Neural cell (in vitro differentiated cells): ENCODE results near the gene TCP11L1. TPM values are rescaled to one million over a fixed set of nuclear protein-coding genes. Genes with fewer than 3 reads are reported as not detected.

Experiments used
- H2AFZ ChIP-seq: fragments of 200-600, 300-800 bp; sonication (generic), shearing (Covaris generic); 2 replicates; pipeline ENCODE4 v1.6.0; 2014; ENCODE audit warnings: low read depth, mild to moderate bottlenecking, antibody characterized with exemption, low read length, moderate library complexity
- H3F3A ChIP-seq: fragments of 200-600 bp; shearing (Covaris generic); 2 replicates; pipeline ENCODE4 v1.6.1; 2016; ENCODE audit warnings: mild to moderate bottlenecking, moderate library complexity, mixed read lengths, antibody characterized with exemption, low read length; ENCODE audit not compliant: insufficient read depth, poor library complexity, severe bottlenecking
- H3K27ac ChIP-seq: fragments of 200-600, 300-800 bp; sonication (generic), shearing (Covaris generic); 2 replicates; pipeline ENCODE4 v1.5.1; 2014; ENCODE audit warnings: mild to moderate bottlenecking, low read length, moderate library complexity
- H3K27me3 ChIP-seq: fragments of 300-800, 200-600 bp; sonication (generic), shearing (Covaris generic); 2 replicates; pipeline ENCODE4 v1.6.0; 2014; ENCODE audit warnings: mild to moderate bottlenecking, low read depth, low read length, moderate library complexity; ENCODE audit not compliant: insufficient read depth
- H3K36me3 ChIP-seq: fragments of 300-800, 200-600 bp; sonication (generic), shearing (Covaris generic); 2 replicates; pipeline ENCODE4 v1.5.1; 2014; ENCODE audit warnings: mild to moderate bottlenecking, antibody characterized with exemption, low read length, moderate library complexity; ENCODE audit not compliant: insufficient read depth
- H3K4me2 ChIP-seq: fragments of 300-800, 200-600 bp; sonication (generic), shearing (Covaris generic); 2 replicates; pipeline ENCODE4 v1.6.0; 2014; ENCODE audit warnings: mild to moderate bottlenecking, low read length
- H3K4me3 ChIP-seq: fragments of 300-800, 200-600 bp; sonication (generic), shearing (Covaris generic); 2 replicates; pipeline ENCODE4 v1.5.1; 2014; ENCODE audit warnings: mild to moderate bottlenecking, low read length, moderate library complexity
- H3K79me2 ChIP-seq: fragments of 200-600 bp; shearing (Covaris generic); replicated peaks from 2 replicates; pipeline ENCODE4 v1.6.0; 2014; ENCODE audit warnings: mild to moderate bottlenecking, low read length, moderate library complexity; ENCODE audit not compliant: insufficient read depth
- H3K9ac ChIP-seq: fragments of 300-800, 200-600 bp; sonication (generic), shearing (Covaris generic); 2 replicates; pipeline ENCODE4 v1.6.1; 2016; ENCODE audit warnings: mild to moderate bottlenecking, low read length, mixed read lengths
- H3K9me2 ChIP-seq: fragments of 200-600 bp; shearing (Covaris generic); 2 replicates; pipeline ENCODE4 v1.6.1; 2016; ENCODE audit warnings: mild to moderate bottlenecking, low read length, mixed read lengths; ENCODE audit not compliant: insufficient read depth
- H3K9me3 ChIP-seq: fragments of 200-600, 300-800 bp; sonication (generic), shearing (Covaris generic); 2 replicates; pipeline ENCODE4 v1.6.1; 2016; ENCODE audit warnings: mild to moderate bottlenecking, mixed run types, low read length, moderate library complexity, mixed read lengths
- H4K20me1 ChIP-seq: fragments of 200-600 bp; shearing (Covaris generic); 2 replicates; pipeline ENCODE4 v1.6.1; 2016; ENCODE audit warnings: mild to moderate bottlenecking, mixed run types; ENCODE audit not compliant: insufficient read depth
- CTCF ChIP-seq: fragments of 450-650 bp; IDR thresholded peaks from 2 replicates; pipeline ENCODE4 v1.5.1; 2014; ENCODE audit warnings: antibody characterized with exemption, mild to moderate bottlenecking, moderate library complexity; ENCODE audit not compliant: poor library complexity, severe bottlenecking
- EP300 ChIP-seq: fragments of 450-650 bp; conservative IDR thresholded peaks from 2 replicates; pipeline ENCODE4 v1.6.1; 2014; ENCODE audit warnings: antibody characterized with exemption, mild to moderate bottlenecking, moderate library complexity; ENCODE audit not compliant: poor library complexity, severe bottlenecking
- EZH2 ChIP-seq: fragments of 200-600, 300-800 bp; shearing (Covaris generic), sonication (generic); IDR thresholded peaks from 2 replicates; pipeline ENCODE4 v1.6.1; 2014; ENCODE audit warnings: antibody characterized with exemption, low read length, borderline replicate concordance, mild to moderate bottlenecking; ENCODE audit not compliant: insufficient read depth, poor library complexity, severe bottlenecking
- MXI1 ChIP-seq: fragments of 450-650 bp; conservative IDR thresholded peaks from 2 replicates; pipeline ENCODE4 v1.6.1; 2014; ENCODE audit warnings: antibody characterized with exemption, mild to moderate bottlenecking; ENCODE audit not compliant: poor library complexity, severe bottlenecking
- POLR2AphosphoS5 ChIP-seq: IDR thresholded peaks from 2 replicates; pipeline ENCODE4 v1.6.1; 2012
- RAD21 ChIP-seq: fragments of 450-650 bp; conservative IDR thresholded peaks from 2 replicates; pipeline ENCODE4 v1.6.1; 2014; ENCODE audit warnings: antibody characterized with exemption, mild to moderate bottlenecking, moderate library complexity
- REST ChIP-seq: IDR thresholded peaks from 2 replicates; pipeline ENCODE4 v1.6.1; 2012; ENCODE audit warnings: borderline replicate concordance
- SMC3 ChIP-seq: fragments of 450-650 bp; conservative IDR thresholded peaks from 2 replicates; pipeline ENCODE4 v1.6.1; 2014; ENCODE audit warnings: antibody characterized with exemption, mild to moderate bottlenecking, moderate library complexity; ENCODE audit not compliant: poor library complexity
- TAF1 ChIP-seq: IDR thresholded peaks from 2 replicates; pipeline ENCODE4 v1.6.1; 2012; ENCODE audit warnings: low read depth
- polyA plus RNA-seq: library from polyadenylated mRNA; depleted of rRNA; stranded (reverse); fragments of >200 nt; gene quantifications from 2 replicates; pipeline ENCODE4 v1.2.3, GENCODE V29; 2014

The TCP11L1 gene
- polyA plus RNA-seq, 1 donor from 2014 or later: 12.5 TPM

GRCh38 chr11:32991427-32991826, 47.9 kb upstream of the TCP11L1 start:
- Histone ChIP-seq H3K36me3 (no peaks in the 10 kb centered on the region), H3K9me2 (no peaks in the 10 kb centered on the region), H3K4me2 (no peak overlapping the region), H2AFZ (no peak overlapping the region), H3K4me3 (no peak overlapping the region), H3K27ac (no peak overlapping the region), H3K9ac (no peak overlapping the region), H3K9me3 (no peaks in the 10 kb centered on the region), H4K20me1 (no peaks in the 10 kb centered on the region), H3K79me2 (no peaks in the 10 kb centered on the region), H3K27me3 (no peaks in the 10 kb centered on the region), H3F3A (no peaks in the 10 kb centered on the region)
- TF ChIP-seq REST (no peak), EZH2 (no peak), CTCF (no peak), POLR2AphosphoS5 (no peak), EP300 (no peak)

GRCh38 chr11:32991898-32992297, 47.5 kb upstream of the TCP11L1 start:
- H3K9me3 ChIP-seq: no peaks in the 10 kb centered on the region
- H3K27ac ChIP-seq: no peak overlapping the region
- no peak overlapping the region for H3K4me3 ChIP-seq
- H2AFZ ChIP-seq: no peak overlapping the region
- H3K79me2 ChIP-seq: no peaks in the 10 kb centered on the region
- no peaks in the 10 kb centered on the region for H4K20me1 ChIP-seq
- H3K27me3 ChIP-seq: no peaks in the 10 kb centered on the region
- no peak overlapping the region for H3K9ac ChIP-seq
- no peak overlapping the region for H3K4me2 ChIP-seq
- H3K9me2 ChIP-seq: no peaks in the 10 kb centered on the region
- no peaks in the 10 kb centered on the region for H3K36me3 ChIP-seq
- no peaks in the 10 kb centered on the region for H3F3A ChIP-seq
- no peak for TF ChIP-seq CTCF
- TF ChIP-seq EZH2: no peak
- no peak for TF ChIP-seq POLR2AphosphoS5
- TF ChIP-seq TAF1: no peak
- no peak for TF ChIP-seq EP300
- no peak for TF ChIP-seq MXI1
- no peak for TF ChIP-seq SMC3
- TF ChIP-seq REST: no peak
- TF ChIP-seq RAD21: no peak
